K562 (cell line): ENCODE results near the gene USHBP1. TPM values are rescaled to one million over a fixed set of nuclear protein-coding genes. Genes with fewer than 3 reads are reported as not detected.
A peak's percentile ranks its signal among the peaks of the same experiment; 100 is the strongest.

ENCODE experiments used
- ARID2 ChIP-seq: fragments of 450-650 bp; IDR thresholded peaks from 2 replicates; pipeline ENCODE4 v1.6.1; 2017; ENCODE audit warnings: antibody characterized with exemption, mild to moderate bottlenecking
- DPF2 ChIP-seq: fragments of 450-650 bp; IDR thresholded peaks from 2 replicates; pipeline ENCODE4 v1.6.1; 2016
- EP400 ChIP-seq: fragments of 450-650 bp; IDR thresholded peaks from 2 replicates; pipeline ENCODE4 v1.6.1; 2017; ENCODE audit warnings: antibody characterized with exemption, mild to moderate bottlenecking, moderate library complexity
- KLF1 ChIP-seq: fragments of 450-650 bp; IDR thresholded peaks from 2 replicates; pipeline ENCODE4 v1.6.1; 2016; ENCODE audit warnings: missing genetic modification characterization, missing compliant biosample characterization
- LCOR ChIP-seq: sonication (generic); formaldehyde crosslinking; IDR thresholded peaks from 2 replicates; pipeline ENCODE4 v1.8.0; 2022; ENCODE audit warnings: mild to moderate bottlenecking, missing genetic modification reagents
- MAZ ChIP-seq, 2 experiments: fragments of 450-650 bp in 1 of 2; sonication (generic) in 1 of 2; formaldehyde crosslinking; IDR thresholded peaks in 1 of 2; conservative IDR thresholded peaks in 1 of 2; 2 replicates each; pipeline versions ENCODE4 v1.4.0 to v1.5.0; 2020; ENCODE audit warnings: mild to moderate bottlenecking in 1 of 2, missing genetic modification reagents in 1 of 2
- MXI1 ChIP-seq: IDR thresholded peaks from 2 replicates; pipeline ENCODE4 v1.6.1; 2011; ENCODE audit warnings: low read depth, mild to moderate bottlenecking, improper control_type of control experiment, low read length
- NBN ChIP-seq: fragments of 450-650 bp; IDR thresholded peaks from 2 replicates; pipeline ENCODE4 v1.6.1; 2016; ENCODE audit warnings: low read depth, mild to moderate bottlenecking
- NFIX ChIP-seq: fragments of 250-450 bp; sonication (Bioruptor Pico); IDR thresholded peaks from 2 replicates; pipeline ENCODE4 v1.4.0; 2020; ENCODE audit warnings: low read depth, mild to moderate bottlenecking, moderate library complexity
- PHB ChIP-seq: fragments of 250-450 bp; sonication (Bioruptor Pico); IDR thresholded peaks from 2 replicates; pipeline ENCODE4 v1.5.0; 2021
- RFX5 ChIP-seq: IDR thresholded peaks from 2 replicates; pipeline ENCODE4 v1.6.1; 2011; ENCODE audit warnings: low read depth, mild to moderate bottlenecking, improper control_type of control experiment, low read length
- SMAD3 ChIP-seq: fragments of 450-650 bp; formaldehyde crosslinking; conservative IDR thresholded peaks from 2 replicates; pipeline ENCODE4 v1.4.0; 2020; ENCODE audit warnings: mild to moderate bottlenecking
- SOX6 ChIP-seq: fragments of 450-650 bp; IDR thresholded peaks from 2 replicates; pipeline ENCODE4 v1.6.1; 2014; ENCODE audit warnings: mild to moderate bottlenecking
- TCF3 ChIP-seq: sonication (generic); formaldehyde crosslinking; IDR thresholded peaks from 2 replicates; pipeline ENCODE4 v1.4.0; 2020; ENCODE audit warnings: mild to moderate bottlenecking, missing genetic modification reagents
- ZNF3 ChIP-seq: fragments of 250-450 bp; sonication (Bioruptor Pico); IDR thresholded peaks from 2 replicates; pipeline ENCODE4 v1.5.0; 2021; ENCODE audit warnings: mild to moderate bottlenecking, moderate library complexity
- polyA plus RNA-seq, 8 experiments: library from polyadenylated mRNA; depleted of rRNA in 4 of 8; stranded (reverse) in 5 of 8; unstranded in 3 of 8; fragments of >200 nt; fragmentation: Nextera tagmentation in 2 of 8; fragmentation: Illumina TruSeq in 1 of 8; extraction: Ambion mirVana in 2 of 8; extraction: Trizol in 1 of 8; gene quantifications; 2 replicates each; pipeline versions ENCODE4 v1.2.1 to v1.2.3, GENCODE V29; 2011 to 2014; ENCODE audit warnings: inconsistent platforms in 1 of 8, missing spikeins in 1 of 8
- total RNA-seq, 7 experiments: library from RNA; depleted of rRNA in 6 of 7; stranded (reverse); fragments of >200 nt in 6 of 7; fragmentation: Illumina TruSeq in 2 of 7; extraction: Trizol in 2 of 7; gene quantifications; 2 replicates each; pipeline versions ENCODE4 v1.2.1 to v1.2.3, GENCODE V29; 2011 to 2021; ENCODE audit warnings: low replicate concordance in 1 of 7
- TF ChIP-seq, protein P1 (sequence below): fragments of 450-650 bp; IDR thresholded peaks from 2 replicates; pipeline ENCODE4 v1.6.1; 2016; ENCODE audit warnings: mild to moderate bottlenecking
- TF ChIP-seq, protein P2 (sequence below): sonication (generic); formaldehyde crosslinking; IDR thresholded peaks from 2 replicates; pipeline ENCODE4 v1.9.0; 2022; ENCODE audit warnings: mild to moderate bottlenecking, missing genetic modification reagents
- TF ChIP-seq, protein P3 (sequence below): sonication (generic); formaldehyde crosslinking; IDR thresholded peaks from 2 replicates; pipeline ENCODE4 v1.8.1; 2023; ENCODE audit warnings: missing genetic modification reagents, mild to moderate bottlenecking, borderline replicate concordance
- TF ChIP-seq, protein P4 (sequence below): fragments of 450-650 bp; IDR thresholded peaks from 2 replicates; pipeline ENCODE4 v1.7.1; 2018; ENCODE audit warnings: mild to moderate bottlenecking, low read depth; ENCODE audit not compliant: partially characterized antibody

The USHBP1 gene
- total and polyA plus RNA-seq, 9 of the 15 experiments (the other 6 are each of a cell fraction or from before 2014, with no cell fraction given), result 0.03 to 0.10 (median 0.05) TPM; not detected in 5

DNA sequence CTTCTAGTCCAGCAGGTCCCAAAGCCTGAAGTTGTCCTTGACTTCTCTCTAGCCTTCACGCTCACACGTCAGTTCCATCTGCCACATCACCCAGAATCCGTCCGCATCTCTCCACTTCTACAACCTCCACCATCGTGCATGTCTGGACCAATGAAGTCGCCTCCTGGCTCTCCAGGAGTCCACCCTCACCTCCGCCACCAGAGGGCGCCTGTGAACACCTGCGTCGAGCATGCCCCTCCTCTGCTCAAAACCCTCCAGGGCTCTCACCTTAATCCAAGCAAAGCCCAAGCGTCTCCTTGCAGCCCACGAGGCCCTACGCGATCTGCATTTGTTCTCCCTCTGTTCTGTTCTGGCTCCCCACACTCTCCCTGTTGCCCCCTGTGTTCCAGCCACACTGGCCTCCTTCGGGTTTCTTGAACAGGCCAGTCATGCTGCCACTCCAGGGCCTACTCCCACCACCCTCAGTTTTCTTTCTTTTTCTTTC lies 3.7 kb downstream of the USHBP1 start (continued):
- TF ChIP-seq, protein P1, sequence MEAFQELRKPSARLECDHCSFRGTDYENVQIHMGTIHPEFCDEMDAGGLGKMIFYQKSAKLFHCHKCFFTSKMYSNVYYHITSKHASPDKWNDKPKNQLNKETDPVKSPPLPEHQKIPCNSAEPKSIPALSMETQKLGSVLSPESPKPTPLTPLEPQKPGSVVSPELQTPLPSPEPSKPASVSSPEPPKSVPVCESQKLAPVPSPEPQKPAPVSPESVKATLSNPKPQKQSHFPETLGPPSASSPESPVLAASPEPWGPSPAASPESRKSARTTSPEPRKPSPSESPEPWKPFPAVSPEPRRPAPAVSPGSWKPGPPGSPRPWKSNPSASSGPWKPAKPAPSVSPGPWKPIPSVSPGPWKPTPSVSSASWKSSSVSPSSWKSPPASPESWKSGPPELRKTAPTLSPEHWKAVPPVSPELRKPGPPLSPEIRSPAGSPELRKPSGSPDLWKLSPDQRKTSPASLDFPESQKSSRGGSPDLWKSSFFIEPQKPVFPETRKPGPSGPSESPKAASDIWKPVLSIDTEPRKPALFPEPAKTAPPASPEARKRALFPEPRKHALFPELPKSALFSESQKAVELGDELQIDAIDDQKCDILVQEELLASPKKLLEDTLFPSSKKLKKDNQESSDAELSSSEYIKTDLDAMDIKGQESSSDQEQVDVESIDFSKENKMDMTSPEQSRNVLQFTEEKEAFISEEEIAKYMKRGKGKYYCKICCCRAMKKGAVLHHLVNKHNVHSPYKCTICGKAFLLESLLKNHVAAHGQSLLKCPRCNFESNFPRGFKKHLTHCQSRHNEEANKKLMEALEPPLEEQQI, result no peak
- TF ChIP-seq PHB (CRISPR knock-in tag) (no peak), EP400 (peak; percentile 60; the same call in 1 of the 2 replicates), ZNF3 (CRISPR knock-in tag) (no peak), LCOR (CRISPR knock-in tag) (no peak), SOX6 (peak; percentile 20; the same call in 1 of the 2 replicates), NBN (0 out of 2 replicates have a peak, but pooled peaks have one; percentile 81), TCF3 (CRISPR knock-in tag) (0 out of 2 replicates have a peak, but pooled peaks have one; percentile 6), NFIX (CRISPR knock-in tag) (no peak), MAZ (CRISPR knock-in tag; conservative IDR thresholded peaks at IDR 0.05 in 1 of 2, IDR thresholded peaks at IDR 0.05 in 1 of 2) (peak; percentile 67 to 80; a peak in 3 of 4 replicates), SMAD3 (CRISPR knock-in tag) (0 out of 2 replicates have a peak, but pooled peaks have one; percentile 9), MXI1 (no peak), DPF2 (0 out of 2 replicates have a peak, but pooled peaks have one; percentile 22), ARID2 (0 out of 2 replicates have a peak, but pooled peaks have one; percentile 11), RFX5 (0 out of 2 replicates have a peak, but pooled peaks have one; percentile 30), KLF1 (tag) (no peak)
- TF ChIP-seq, protein P2, sequence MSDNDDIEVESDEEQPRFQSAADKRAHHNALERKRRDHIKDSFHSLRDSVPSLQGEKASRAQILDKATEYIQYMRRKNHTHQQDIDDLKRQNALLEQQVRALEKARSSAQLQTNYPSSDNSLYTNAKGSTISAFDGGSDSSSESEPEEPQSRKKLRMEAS (CRISPR knock-in tag), result peak; percentile 66
- TF ChIP-seq, protein P3, sequence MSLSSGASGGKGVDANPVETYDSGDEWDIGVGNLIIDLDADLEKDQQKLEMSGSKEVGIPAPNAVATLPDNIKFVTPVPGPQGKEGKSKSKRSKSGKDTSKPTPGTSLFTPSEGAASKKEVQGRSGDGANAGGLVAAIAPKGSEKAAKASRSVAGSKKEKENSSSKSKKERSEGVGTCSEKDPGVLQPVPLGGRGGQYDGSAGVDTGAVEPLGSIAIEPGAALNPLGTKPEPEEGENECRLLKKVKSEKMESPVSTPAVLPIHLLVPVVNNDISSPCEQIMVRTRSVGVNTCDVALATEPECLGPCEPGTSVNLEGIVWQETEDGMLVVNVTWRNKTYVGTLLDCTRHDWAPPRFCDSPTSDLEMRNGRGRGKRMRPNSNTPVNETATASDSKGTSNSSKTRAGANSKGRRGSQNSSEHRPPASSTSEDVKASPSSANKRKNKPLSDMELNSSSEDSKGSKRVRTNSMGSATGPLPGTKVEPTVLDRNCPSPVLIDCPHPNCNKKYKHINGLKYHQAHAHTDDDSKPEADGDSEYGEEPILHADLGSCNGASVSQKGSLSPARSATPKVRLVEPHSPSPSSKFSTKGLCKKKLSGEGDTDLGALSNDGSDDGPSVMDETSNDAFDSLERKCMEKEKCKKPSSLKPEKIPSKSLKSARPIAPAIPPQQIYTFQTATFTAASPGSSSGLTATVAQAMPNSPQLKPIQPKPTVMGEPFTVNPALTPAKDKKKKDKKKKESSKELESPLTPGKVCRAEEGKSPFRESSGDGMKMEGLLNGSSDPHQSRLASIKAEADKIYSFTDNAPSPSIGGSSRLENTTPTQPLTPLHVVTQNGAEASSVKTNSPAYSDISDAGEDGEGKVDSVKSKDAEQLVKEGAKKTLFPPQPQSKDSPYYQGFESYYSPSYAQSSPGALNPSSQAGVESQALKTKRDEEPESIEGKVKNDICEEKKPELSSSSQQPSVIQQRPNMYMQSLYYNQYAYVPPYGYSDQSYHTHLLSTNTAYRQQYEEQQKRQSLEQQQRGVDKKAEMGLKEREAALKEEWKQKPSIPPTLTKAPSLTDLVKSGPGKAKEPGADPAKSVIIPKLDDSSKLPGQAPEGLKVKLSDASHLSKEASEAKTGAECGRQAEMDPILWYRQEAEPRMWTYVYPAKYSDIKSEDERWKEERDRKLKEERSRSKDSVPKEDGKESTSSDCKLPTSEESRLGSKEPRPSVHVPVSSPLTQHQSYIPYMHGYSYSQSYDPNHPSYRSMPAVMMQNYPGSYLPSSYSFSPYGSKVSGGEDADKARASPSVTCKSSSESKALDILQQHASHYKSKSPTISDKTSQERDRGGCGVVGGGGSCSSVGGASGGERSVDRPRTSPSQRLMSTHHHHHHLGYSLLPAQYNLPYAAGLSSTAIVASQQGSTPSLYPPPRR (CRISPR knock-in tag), result no peak
- TF ChIP-seq, protein P4, sequence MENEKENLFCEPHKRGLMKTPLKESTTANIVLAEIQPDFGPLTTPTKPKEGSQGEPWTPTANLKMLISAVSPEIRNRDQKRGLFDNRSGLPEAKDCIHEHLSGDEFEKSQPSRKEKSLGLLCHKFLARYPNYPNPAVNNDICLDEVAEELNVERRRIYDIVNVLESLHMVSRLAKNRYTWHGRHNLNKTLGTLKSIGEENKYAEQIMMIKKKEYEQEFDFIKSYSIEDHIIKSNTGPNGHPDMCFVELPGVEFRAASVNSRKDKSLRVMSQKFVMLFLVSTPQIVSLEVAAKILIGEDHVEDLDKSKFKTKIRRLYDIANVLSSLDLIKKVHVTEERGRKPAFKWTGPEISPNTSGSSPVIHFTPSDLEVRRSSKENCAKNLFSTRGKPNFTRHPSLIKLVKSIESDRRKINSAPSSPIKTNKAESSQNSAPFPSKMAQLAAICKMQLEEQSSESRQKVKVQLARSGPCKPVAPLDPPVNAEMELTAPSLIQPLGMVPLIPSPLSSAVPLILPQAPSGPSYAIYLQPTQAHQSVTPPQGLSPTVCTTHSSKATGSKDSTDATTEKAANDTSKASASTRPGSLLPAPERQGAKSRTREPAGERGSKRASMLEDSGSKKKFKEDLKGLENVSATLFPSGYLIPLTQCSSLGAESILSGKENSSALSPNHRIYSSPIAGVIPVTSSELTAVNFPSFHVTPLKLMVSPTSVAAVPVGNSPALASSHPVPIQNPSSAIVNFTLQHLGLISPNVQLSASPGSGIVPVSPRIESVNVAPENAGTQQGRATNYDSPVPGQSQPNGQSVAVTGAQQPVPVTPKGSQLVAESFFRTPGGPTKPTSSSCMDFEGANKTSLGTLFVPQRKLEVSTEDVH, result peak; percentile 31
